A673 (cell line): ENCODE results near the gene FPGT. TPM values are rescaled to one million over a fixed set of nuclear protein-coding genes. Genes with fewer than 3 reads are reported as not detected.

Experiments used
- Bru-seq: library from RNA; stranded (reverse); fragments of 400-500 nt; gene quantifications from one replicate; lab custom pipeline; 2021; lab: Mats Ljungman, UMichigan
- BruChase-seq, 2 experiments: library from RNA; stranded (reverse); fragments of 400-500 nt; gene quantifications; one replicate each; lab custom pipeline; 2021; lab: Mats Ljungman, UMichigan
- BruUV-seq: library from RNA; stranded (reverse); fragments of 400-500 nt; replicated peaks from 2 replicates; lab custom pipeline; 2021; lab: Mats Ljungman, UMichigan
- CTCF ChIA-PET: fragments of 300-600 bp; sonication (Branson Sonifier 250); formaldehyde crosslinking; loops from one replicate; lab custom pipeline; 2022; ENCODE audit warnings: antibody characterized with exemption; lab: Charles Lee
- POLR2A ChIA-PET: fragments of 300-600 bp; sonication (Branson Sonifier 250); formaldehyde crosslinking; loops from one replicate; lab custom pipeline; 2022; ENCODE audit warnings: antibody characterized with exemption; ENCODE audit not compliant: low non-redundant PET; lab: Charles Lee
- DNase-seq: peaks from one replicate; pipeline ENCODE4 v3.0.0-alpha.2; 2015; ENCODE audit warnings: low spot score
- H3K27ac ChIP-seq: fragments of 200-600 bp; sonication (generic); 2 replicates; pipeline ENCODE4 v1.5.1; 2016; ENCODE audit warnings: mixed run types, low read depth, mild to moderate bottlenecking, mixed read lengths, antibody characterized with exemption, low read length; ENCODE audit not compliant: poor library complexity, severe bottlenecking
- H3K27me3 ChIP-seq: fragments of 200-600 bp; sonication (generic); replicated peaks from 2 replicates; pipeline ENCODE4 v1.6.1; 2017; ENCODE audit warnings: mixed run types, low read depth, mild to moderate bottlenecking, mixed read lengths, antibody characterized with exemption, low read length; ENCODE audit not compliant: insufficient read depth, poor library complexity
- H3K36me3 ChIP-seq: fragments of 200-600 bp; sonication (generic); 2 replicates; pipeline ENCODE4 v1.6.1; 2016; ENCODE audit warnings: mixed run types, mild to moderate bottlenecking, mixed read lengths, antibody characterized with exemption, low read length; ENCODE audit not compliant: insufficient read depth, poor library complexity, severe bottlenecking
- H3K4me1 ChIP-seq: fragments of 200-600 bp; sonication (generic); 2 replicates; pipeline ENCODE4 v1.6.1; 2017; ENCODE audit warnings: mixed run types, mild to moderate bottlenecking, mixed read lengths, antibody characterized with exemption, low read length; ENCODE audit not compliant: insufficient read depth, poor library complexity, severe bottlenecking
- H3K4me3 ChIP-seq: fragments of 200-600 bp; sonication (generic); 2 replicates; pipeline ENCODE4 v1.5.1; 2016; ENCODE audit warnings: low read depth, mixed run types, mild to moderate bottlenecking, mixed read lengths, low read length; ENCODE audit not compliant: poor library complexity, severe bottlenecking
- H3K9me3 ChIP-seq: fragments of 200-600 bp; sonication (generic); 2 replicates; pipeline ENCODE4 v1.6.1; 2016; ENCODE audit warnings: mixed run types, low read depth, mild to moderate bottlenecking, mixed read lengths, antibody characterized with exemption, low read length; ENCODE audit not compliant: poor library complexity, severe bottlenecking
- EZH2 ChIP-seq: fragments of 200-600 bp; sonication (generic); IDR thresholded peaks from 2 replicates; pipeline ENCODE4 v1.6.1; 2017; ENCODE audit warnings: borderline replicate concordance, low read depth, mild to moderate bottlenecking, mixed read lengths, antibody characterized with exemption, low read length; ENCODE audit not compliant: poor library complexity, severe bottlenecking
- intact Hi-C: fragments of 100-400 bp; cut with micrococcal nuclease; formaldehyde crosslinking; loops from one replicate; pipeline ENCODE4 v1.10.0; 2022; ENCODE audit not compliant: unreplicated experiment
- long read RNA-seq: library from polyadenylated mRNA; stranded (forward); transcript quantifications from one replicate; pipeline ENCODE4 v2.0.0, GENCODE V29; 2022
- total RNA-seq: library from RNA; stranded (reverse); gene quantifications from 2 replicates; pipeline ENCODE4 v1.2.3, GENCODE V29; 2021
- TF ChIP-seq, protein P1 (sequence below): fragments of 300-800, 200-600 bp; sonication (generic); conservative IDR thresholded peaks from 2 replicates; pipeline ENCODE4 v1.5.1; 2017; ENCODE audit warnings: low read depth, mild to moderate bottlenecking, antibody characterized with exemption, low read length, moderate library complexity, mixed read lengths

Gene FPGT
- 6.9 and 7.4 TPM in 2 replicates for total RNA-seq
- percentile 56 among the genes with signal in this experiment for Bru-seq, nascent RNA
- percentile 71 among the genes with signal in this experiment for BruChase-seq, experiment 1, labeled RNA remaining after a 2-hour chase
- BruChase-seq, experiment 2, labeled RNA remaining after a 6-hour chase: percentile 68 among the genes with signal in this experiment
- long read RNA-seq, transcript FPGT-202 (4 exons, 3,254 nt): major isoform, 20 of 26 reads
- long read RNA-seq, partial matches to known transcripts: 1 of 26 reads
- long read RNA-seq, other reads (novel, unspliced or antisense): 1 of 26 reads

DNA sequence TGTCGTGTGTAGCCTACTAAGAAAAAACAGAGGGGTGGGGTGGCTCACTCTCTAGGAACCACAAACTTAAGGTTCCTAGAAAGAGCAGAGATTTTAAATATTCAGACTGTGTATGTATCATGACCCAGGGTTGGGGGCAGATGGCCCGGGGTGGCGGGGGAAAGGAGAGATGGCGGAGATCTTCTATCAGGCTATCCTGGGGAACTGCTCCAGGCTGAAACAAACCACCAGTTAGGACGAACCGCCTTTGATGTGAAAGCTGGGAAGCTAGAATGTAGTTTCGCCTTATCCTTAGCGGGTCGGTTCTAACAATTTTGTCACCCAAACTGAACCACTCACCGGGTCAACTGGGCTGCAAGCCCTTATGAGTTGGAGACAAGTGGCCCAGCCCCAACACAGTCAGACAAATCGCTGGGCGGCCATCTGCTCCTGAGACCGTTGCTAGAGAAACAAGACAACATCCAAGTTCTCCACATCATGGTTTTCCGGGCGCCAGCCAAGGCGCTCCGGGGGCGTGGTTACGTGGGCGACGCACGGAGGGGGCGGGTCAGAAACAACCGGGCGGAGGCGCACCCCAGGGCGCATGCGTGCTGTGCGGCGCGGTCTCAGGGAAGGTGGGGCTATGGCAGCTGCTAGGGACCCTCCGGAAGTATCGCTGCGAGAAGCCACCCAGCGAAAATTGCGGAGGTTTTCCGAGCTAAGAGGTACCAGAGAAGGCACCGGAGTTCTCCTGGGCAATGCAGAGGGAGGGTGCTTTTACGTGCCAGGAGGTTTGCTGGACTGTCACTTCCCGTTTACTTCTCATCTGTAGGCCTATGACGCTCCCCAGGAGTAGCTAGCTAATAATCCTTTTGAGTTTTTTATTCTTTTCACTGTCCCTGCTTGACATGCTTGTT lies at the start of gene FPGT, which contains the start of gene LRRIQ3:
Gene FPGT, plus strand, starts transcription at position 586 of the 896 bp plus-strand sequence. Its CDS starts 37 bp downstream, at position 623.
Gene LRRIQ3, minus strand, starts transcription at position 520 of the 896 bp plus-strand sequence. CDS start 14,492 bp downstream, outside the sequence.
- H3K9me3 ChIP-seq: no peaks in the 10 kb centered on the region
- H3K4me3 ChIP-seq: peak within 1 kb of the TSS; percentile 62
- TF ChIP-seq EZH2: no peak
- TF ChIP-seq, protein P1, sequence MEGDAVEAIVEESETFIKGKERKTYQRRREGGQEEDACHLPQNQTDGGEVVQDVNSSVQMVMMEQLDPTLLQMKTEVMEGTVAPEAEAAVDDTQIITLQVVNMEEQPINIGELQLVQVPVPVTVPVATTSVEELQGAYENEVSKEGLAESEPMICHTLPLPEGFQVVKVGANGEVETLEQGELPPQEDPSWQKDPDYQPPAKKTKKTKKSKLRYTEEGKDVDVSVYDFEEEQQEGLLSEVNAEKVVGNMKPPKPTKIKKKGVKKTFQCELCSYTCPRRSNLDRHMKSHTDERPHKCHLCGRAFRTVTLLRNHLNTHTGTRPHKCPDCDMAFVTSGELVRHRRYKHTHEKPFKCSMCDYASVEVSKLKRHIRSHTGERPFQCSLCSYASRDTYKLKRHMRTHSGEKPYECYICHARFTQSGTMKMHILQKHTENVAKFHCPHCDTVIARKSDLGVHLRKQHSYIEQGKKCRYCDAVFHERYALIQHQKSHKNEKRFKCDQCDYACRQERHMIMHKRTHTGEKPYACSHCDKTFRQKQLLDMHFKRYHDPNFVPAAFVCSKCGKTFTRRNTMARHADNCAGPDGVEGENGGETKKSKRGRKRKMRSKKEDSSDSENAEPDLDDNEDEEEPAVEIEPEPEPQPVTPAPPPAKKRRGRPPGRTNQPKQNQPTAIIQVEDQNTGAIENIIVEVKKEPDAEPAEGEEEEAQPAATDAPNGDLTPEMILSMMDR: no peak
- peak; percentile 96 for DNase-seq
- no peaks in the 10 kb centered on the region for H3K36me3 ChIP-seq
- intact Hi-C loops: no loop called here
- POLR2A ChIA-PET: interaction anchor here (0.5 to 0.7 kb wide), 2 partner anchors 1293 to 1912 kb away, joined by 3 to 11 read pairs; no protein-coding TSS in a partner anchor
- no peaks in the 10 kb centered on the region for H3K4me1 ChIP-seq
- BruUV-seq: no TSS peak
- CTCF ChIA-PET: interaction anchor here (0.5 kb wide), 1 partner anchor 1832 kb away, joined by 4 read pairs; no protein-coding TSS in a partner anchor
- peak within 1 kb of the TSS; percentile 72 for H3K27ac ChIP-seq
- H3K27me3 ChIP-seq: no peaks in the 10 kb centered on the region

- H3K9me3 ChIP-seq: no peaks in the 10 kb centered on the region
- H3K4me3 ChIP-seq: no peak overlapping the region
- intact Hi-C loops: no loop called here
- no peak overlapping the region for H3K27ac ChIP-seq
- no peaks in the 10 kb centered on the region for H3K27me3 ChIP-seq
- POLR2A ChIA-PET: no interaction called here
- CTCF ChIA-PET: no interaction called here
- no peak for TF ChIP-seq EZH2
- TF ChIP-seq, protein P1: no peak
- no TSS peak for BruUV-seq
- DNase-seq: no peak
- no peaks in the 10 kb centered on the region for H3K36me3 ChIP-seq
- H3K4me1 ChIP-seq: no peaks in the 10 kb centered on the region
Measured at GRCh38 chr1:74160046-74160445, 38.0 kb upstream of the FPGT start.

DNA sequence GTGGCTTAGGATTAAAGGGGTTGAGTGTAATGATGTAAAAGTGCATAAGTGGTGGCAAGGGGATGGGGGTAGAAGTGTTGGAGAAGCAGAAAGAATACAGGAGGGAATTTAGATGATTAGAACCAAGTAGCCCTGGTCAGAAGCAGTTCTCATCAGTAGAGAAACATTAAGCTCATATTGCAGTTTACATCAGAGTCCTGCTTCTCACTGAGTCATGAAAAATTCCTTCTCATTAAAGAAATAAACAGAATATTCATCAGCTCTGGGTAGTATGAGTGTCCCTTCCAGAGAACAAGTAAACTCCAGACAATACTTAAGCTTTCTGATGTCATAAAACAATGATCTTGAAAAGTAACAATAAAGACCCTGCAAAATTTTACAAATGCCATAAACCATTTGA lies 36.5 kb upstream of the FPGT start:
- no peak for DNase-seq
- POLR2A ChIA-PET: no interaction called here
- no peaks in the 10 kb centered on the region for H3K36me3 ChIP-seq

More for the DNA sequence above, 36.5 kb upstream of the FPGT start:
- intact Hi-C loops: no loop called here
- Histone ChIP-seq H3K27ac (no peak overlapping the region), H3K4me1 (no peaks in the 10 kb centered on the region), H3K4me3 (no peak overlapping the region), H3K27me3 (no peaks in the 10 kb centered on the region), H3K9me3 (no peaks in the 10 kb centered on the region)
- BruUV-seq: no TSS peak
- no peak for TF ChIP-seq EZH2
- TF ChIP-seq, protein P1: no peak
- CTCF ChIA-PET: no interaction called here
